Measurements from ENCODE around the gene PRKD1.

- TF ChIP-seq CTCF (IDR thresholded peaks at IDR 0.05) (no peak), EZH2 (IDR thresholded peaks at IDR 0.05; ENCODE audit: borderline replicate concordance, insufficient read depth, low read depth, low read length, poor library complexity, severe bottlenecking) (no peak)
Observed at GRCh38 chr14:29937116-29937515, 9.5 kb upstream of the PRKD1 start.
